ENCODE results near the gene SH2D1B.
"Not testable (repeated sequence)": the region's sequence is repeated elsewhere in the genome, so short reads cannot be mapped to it uniquely, and the experiment has no call there.

SH2D1B gene

GRCh38 chr1:162412002-162412401 lies at the start of gene SH2D1B:
SH2D1B (minus strand) TSS chr1:162412136; CDS start chr1:162412016, 120 bp downstream.
- DNase-seq: no peak

GRCh38 chr1:162458236-162458635 lies 46.3 kb upstream of the SH2D1B start:
- DNase-seq: no peak

- DNase-seq: no peak
Measured at GRCh38 chr1:162456323-162456722, 44.4 kb upstream of the SH2D1B start.

- DNase-seq: not testable (repeated sequence)
Measured at GRCh38 chr1:162454361-162454760, 42.4 kb upstream of the SH2D1B start.

GRCh38 chr1:162446946-162447345 lies 35.0 kb upstream of the SH2D1B start:
- no peak for DNase-seq

- DNase-seq: no peak
Measured at GRCh38 chr1:162444903-162445302, 33.0 kb upstream of the SH2D1B start.

GRCh38 chr1:162432977-162433713 lies 21.2 kb upstream of the SH2D1B start:
- DNase-seq: not testable (repeated sequence)

GRCh38 chr1:162430583-162430982 lies 18.6 kb upstream of the SH2D1B start:
- DNase-seq: no peak

GRCh38 chr1:162422662-162423375 lies 10.9 kb upstream of the SH2D1B start:
- DNase-seq: no peak

- no peak for DNase-seq
Measured at GRCh38 chr1:162421258-162422164, 9.6 kb upstream of the SH2D1B start.

GRCh38 chr1:162420120-162420519 lies 8.2 kb upstream of the SH2D1B start:
- no peak for DNase-seq

- not testable (repeated sequence) for DNase-seq
Measured at GRCh38 chr1:162419450-162419931, 7.6 kb upstream of the SH2D1B start.

GRCh38 chr1:162418584-162418983 lies 6.6 kb upstream of the SH2D1B start:
- DNase-seq: not testable (repeated sequence)

- no peak for DNase-seq
Measured at GRCh38 chr1:162417650-162418049, 5.7 kb upstream of the SH2D1B start.

- no peak for DNase-seq
Measured at GRCh38 chr1:162416909-162417308, 5.0 kb upstream of the SH2D1B start.

GRCh38 chr1:162416215-162416614 lies 4.3 kb upstream of the SH2D1B start:
- DNase-seq: no peak

GRCh38 chr1:162407539-162407938 lies 4.4 kb downstream of the SH2D1B start:
- no peak for DNase-seq

GRCh38 chr1:162406811-162407210 lies 5.1 kb downstream of the SH2D1B start:
- no peak for DNase-seq

- no peak for DNase-seq
Measured at GRCh38 chr1:162405800-162406199, 6.1 kb downstream of the SH2D1B start.

GRCh38 chr1:162404550-162405160 lies 7.3 kb downstream of the SH2D1B start:
- DNase-seq: no peak

GRCh38 chr1:162400790-162401355 lies 11.1 kb downstream of the SH2D1B start:
- DNase-seq: no peak

- DNase-seq: no peak
Measured at GRCh38 chr1:162398999-162399580, 12.8 kb downstream of the SH2D1B start.

Measured in 8988T (cell line).